Activated T-cell treated with anti-CD3 and anti-CD28 coated beads, Interleukin-2, amount 50 U/mL, for 24 hours (primary cell): ENCODE results near the gene KRI1.

Source experiments
- DNase-seq: peaks from one replicate; pipeline ENCODE4 v3.0.0-alpha.2; 2020
- H3K27ac Mint-ChIP-seq: 2 replicates; pipeline ENCODE4 v1.8.0; 2020; ENCODE audit warnings: mild to moderate bottlenecking, mixed read lengths
- H3K27me3 Mint-ChIP-seq: 2 replicates; pipeline ENCODE4 v1.8.0; 2020; ENCODE audit warnings: mixed read lengths
- H3K36me3 Mint-ChIP-seq: 2 replicates; pipeline ENCODE4 v1.8.0; 2020; ENCODE audit warnings: low read depth, mixed read lengths
- H3K4me1 Mint-ChIP-seq: 2 replicates; pipeline ENCODE4 v1.8.0; 2020; ENCODE audit warnings: low read depth, mixed read lengths
- H3K4me3 Mint-ChIP-seq: 2 replicates; pipeline ENCODE4 v1.8.0; 2020; ENCODE audit warnings: mild to moderate bottlenecking, moderate library complexity, mixed read lengths
- H3K9me3 Mint-ChIP-seq: 2 replicates; pipeline ENCODE4 v1.8.0; 2020; ENCODE audit warnings: mixed read lengths

The KRI1 gene

GRCh38 chr19:10565567-10566407 lies at the start of gene KRI1:
Gene KRI1, minus strand, starts transcription at chr19:10566010. Its CDS starts 11 bp downstream, at chr19:10565999.
- Mint-ChIP-seq H3K27me3 (no peaks in the 10 kb centered on the region), H3K4me1 (peaks cover 53% of the 10 kb centered on the region), H3K27ac (peak within 1 kb of the TSS; percentile 94), H3K9me3 (no peaks in the 10 kb centered on the region), H3K36me3 (peaks cover 62% of the 10 kb centered on the region), H3K4me3 (peak within 1 kb of the TSS; percentile 91)
- DNase-seq = peak; percentile 99

GRCh38 chr19:10612499-10613119 lies 46.8 kb upstream of the KRI1 start:
- Mint-ChIP-seq H3K27me3 (no peaks in the 10 kb centered on the region), H3K4me3 (no peak overlapping the region), H3K36me3 (peaks cover 23% of the 10 kb centered on the region), H3K27ac (peak overlapping the region; percentile 48), H3K9me3 (no peaks in the 10 kb centered on the region), H3K4me1 (peaks cover 29% of the 10 kb centered on the region)
- DNase-seq = no peak

GRCh38 chr19:10611907-10612306 lies 46.1 kb upstream of the KRI1 start:
- peak overlapping the region; percentile 67 for H3K27ac Mint-ChIP-seq

GRCh38 chr19:10604460-10604980 lies 38.7 kb upstream of the KRI1 start:
- peak; percentile 52 for DNase-seq
- Mint-ChIP-seq H3K27ac (peak overlapping the region; percentile 99), H3K36me3 (peaks cover 22% of the 10 kb centered on the region), H3K4me1 (peaks cover 26% of the 10 kb centered on the region), H3K4me3 (peak overlapping the region; percentile 95), H3K27me3 (no peaks in the 10 kb centered on the region), H3K9me3 (no peaks in the 10 kb centered on the region)

More at GRCh38 chr19:10611907-10612306, 46.1 kb upstream of the KRI1 start:
- no peak overlapping the region for H3K4me3 Mint-ChIP-seq
- no peaks in the 10 kb centered on the region for H3K27me3 Mint-ChIP-seq
- peaks cover 30% of the 10 kb centered on the region for H3K4me1 Mint-ChIP-seq
- no peaks in the 10 kb centered on the region for H3K9me3 Mint-ChIP-seq
- DNase-seq = no peak
- H3K36me3 Mint-ChIP-seq = peaks cover 24% of the 10 kb centered on the region

GRCh38 chr19:10603873-10604459 lies 38.2 kb upstream of the KRI1 start:
- DNase-seq = no peak
- peak overlapping the region; percentile 99 for H3K27ac Mint-ChIP-seq
- no peaks in the 10 kb centered on the region for H3K9me3 Mint-ChIP-seq
- H3K27me3 Mint-ChIP-seq = no peaks in the 10 kb centered on the region
- H3K4me3 Mint-ChIP-seq = peak overlapping the region; percentile 95
- H3K36me3 Mint-ChIP-seq = peaks cover 22% of the 10 kb centered on the region
- H3K4me1 Mint-ChIP-seq = peaks cover 26% of the 10 kb centered on the region

- Mint-ChIP-seq H3K27me3 (no peaks in the 10 kb centered on the region), H3K4me3 (peak overlapping the region; percentile 95), H3K36me3 (peaks cover 22% of the 10 kb centered on the region), H3K27ac (peak overlapping the region; percentile 99), H3K4me1 (peaks cover 26% of the 10 kb centered on the region), H3K9me3 (no peaks in the 10 kb centered on the region)
- peak; percentile 79 for DNase-seq
Observed at GRCh38 chr19:10603084-10603872, 37.5 kb upstream of the KRI1 start.

GRCh38 chr19:10602330-10603083 lies 36.7 kb upstream of the KRI1 start:
- no peaks in the 10 kb centered on the region for H3K9me3 Mint-ChIP-seq

GRCh38 chr19:10601999-10602329 lies 36.2 kb upstream of the KRI1 start:
- peak overlapping the region; percentile 90 for H3K27ac Mint-ChIP-seq
- H3K4me3 Mint-ChIP-seq = peak overlapping the region; percentile 74
- H3K27me3 Mint-ChIP-seq = no peaks in the 10 kb centered on the region
- peaks cover 22% of the 10 kb centered on the region for H3K4me1 Mint-ChIP-seq
- peaks cover 17% of the 10 kb centered on the region for H3K36me3 Mint-ChIP-seq
- H3K9me3 Mint-ChIP-seq = no peaks in the 10 kb centered on the region
- no peak for DNase-seq

More at GRCh38 chr19:10602330-10603083, 36.7 kb upstream of the KRI1 start:
- no peaks in the 10 kb centered on the region for H3K27me3 Mint-ChIP-seq
- peak overlapping the region; percentile 99 for H3K27ac Mint-ChIP-seq
- peaks cover 24% of the 10 kb centered on the region for H3K4me1 Mint-ChIP-seq
- peaks cover 20% of the 10 kb centered on the region for H3K36me3 Mint-ChIP-seq
- peak; percentile 91 for DNase-seq
- H3K4me3 Mint-ChIP-seq = peak overlapping the region; percentile 95

- peaks cover 38% of the 10 kb centered on the region for H3K4me1 Mint-ChIP-seq
- H3K27ac Mint-ChIP-seq = no peak overlapping the region
- H3K9me3 Mint-ChIP-seq = no peaks in the 10 kb centered on the region
- H3K4me3 Mint-ChIP-seq = no peak overlapping the region
- H3K36me3 Mint-ChIP-seq = peaks cover 17% of the 10 kb centered on the region
- H3K27me3 Mint-ChIP-seq = no peaks in the 10 kb centered on the region
- no peak for DNase-seq
Observed at GRCh38 chr19:10600149-10600548, 34.3 kb upstream of the KRI1 start.

GRCh38 chr19:10593820-10594637 lies 28.2 kb upstream of the KRI1 start:
- Mint-ChIP-seq H3K9me3 (no peaks in the 10 kb centered on the region), H3K27me3 (no peaks in the 10 kb centered on the region), H3K36me3 (no peaks in the 10 kb centered on the region), H3K27ac (peak overlapping the region; percentile 59), H3K4me3 (no peak overlapping the region), H3K4me1 (peaks cover 19% of the 10 kb centered on the region)
- no peak for DNase-seq

GRCh38 chr19:10593148-10593547 lies 27.3 kb upstream of the KRI1 start:
- Mint-ChIP-seq H3K27me3 (no peaks in the 10 kb centered on the region), H3K36me3 (no peaks in the 10 kb centered on the region), H3K9me3 (no peaks in the 10 kb centered on the region), H3K4me1 (peaks cover 19% of the 10 kb centered on the region), H3K4me3 (no peak overlapping the region), H3K27ac (no peak overlapping the region)
- no peak for DNase-seq

- Mint-ChIP-seq H3K27me3 (peaks cover 7% of the 10 kb centered on the region), H3K36me3 (no peaks in the 10 kb centered on the region), H3K4me3 (no peak overlapping the region), H3K9me3 (no peaks in the 10 kb centered on the region), H3K27ac (no peak overlapping the region), H3K4me1 (peaks cover 6% of the 10 kb centered on the region)
- no peak for DNase-seq
Observed at GRCh38 chr19:10587839-10588150, 22.0 kb upstream of the KRI1 start.
